H9 (cell line): ENCODE measurements around the gene MAL. TPM values are rescaled to one million over a fixed set of nuclear protein-coding genes. Genes with fewer than 3 reads are reported as not detected.

Source experiments
- DNase-seq: peaks from one replicate; pipeline ENCODE4 v3.0.0-alpha.2; 2017
- H2AFZ ChIP-seq: one replicate; pipeline ENCODE4 v1.6.1; 2013; ENCODE audit warnings: mild to moderate bottlenecking, low read length, control low read depth, moderate library complexity
- H2AK5ac ChIP-seq: 2 replicates; pipeline ENCODE4 v1.6.1; 2013; ENCODE audit warnings: low read length, control low read depth, mixed read lengths; ENCODE audit not compliant: insufficient read length
- H2BK120ac ChIP-seq: one replicate; pipeline ENCODE4 v1.6.1; 2013; ENCODE audit warnings: low read depth, mild to moderate bottlenecking, low read length, control low read depth, inconsistent platforms; ENCODE audit not compliant: poor library complexity, severe bottlenecking
- H2BK12ac ChIP-seq: 2 replicates; pipeline ENCODE4 v1.6.1; 2013; ENCODE audit warnings: low read length, control low read depth, mixed read lengths, low read depth; ENCODE audit not compliant: insufficient read length
- H2BK15ac ChIP-seq: 2 replicates; pipeline ENCODE4 v1.6.1; 2013; ENCODE audit warnings: low read depth, low read length, control low read depth
- H2BK20ac ChIP-seq: one replicate; pipeline ENCODE4 v1.6.1; 2013; ENCODE audit warnings: low read depth, mild to moderate bottlenecking, low read length, control low read depth, inconsistent platforms; ENCODE audit not compliant: poor library complexity, severe bottlenecking
- H2BK5ac ChIP-seq: 2 replicates; pipeline ENCODE4 v1.6.1; 2013; ENCODE audit warnings: low read length, control low read depth, mixed read lengths; ENCODE audit not compliant: insufficient read length
- H3K14ac ChIP-seq: 2 replicates; pipeline ENCODE4 v1.6.1; 2013; ENCODE audit warnings: low read length, control low read depth; ENCODE audit not compliant: insufficient read depth
- H3K18ac ChIP-seq: 2 replicates; pipeline ENCODE4 v1.6.1; 2013; ENCODE audit warnings: low read depth, mild to moderate bottlenecking, mixed read lengths, low read length, control low read depth; ENCODE audit not compliant: insufficient read length
- H3K23ac ChIP-seq: 2 replicates; pipeline ENCODE4 v1.6.1; 2013; ENCODE audit warnings: low read length, control low read depth, mixed read lengths, low read depth; ENCODE audit not compliant: insufficient read length
- H3K23me2 ChIP-seq: 2 replicates; pipeline ENCODE4 v1.6.1; 2013; ENCODE audit warnings: low read depth, mild to moderate bottlenecking, mixed read lengths, low read length, control low read depth; ENCODE audit not compliant: insufficient read length, poor library complexity, severe bottlenecking
- H3K27ac ChIP-seq: 2 replicates; pipeline ENCODE4 v1.5.1; 2013; ENCODE audit warnings: low read length, control low read depth, mixed read lengths, low read depth; ENCODE audit not compliant: insufficient read length
- H3K27me3 ChIP-seq: 2 replicates; pipeline ENCODE4 v1.6.1; 2013; ENCODE audit warnings: low read length, control low read depth, inconsistent platforms; ENCODE audit not compliant: insufficient read depth
- H3K4ac ChIP-seq: 2 replicates; pipeline ENCODE4 v1.6.1; 2013; ENCODE audit warnings: low read depth, mild to moderate bottlenecking, control low read depth, inconsistent platforms, low read length, moderate library complexity
- H3K4me1 ChIP-seq: 2 replicates; pipeline ENCODE4 v1.6.1; 2013; ENCODE audit warnings: low read length, control low read depth, inconsistent platforms; ENCODE audit not compliant: insufficient read depth
- H3K4me2 ChIP-seq: 2 replicates; pipeline ENCODE4 v1.6.1; 2013; ENCODE audit warnings: low read length, control low read depth, mixed read lengths; ENCODE audit not compliant: insufficient read length, insufficient read depth
- H3K56ac ChIP-seq: 2 replicates; pipeline ENCODE4 v1.6.1; 2013; ENCODE audit warnings: low read depth, mild to moderate bottlenecking, mixed read lengths, low read length, control low read depth; ENCODE audit not compliant: insufficient read length
- H3K79me1 ChIP-seq: 2 replicates; pipeline ENCODE4 v1.6.1; 2013; ENCODE audit warnings: low read depth, mild to moderate bottlenecking, moderate library complexity, low read length, control low read depth, inconsistent platforms; ENCODE audit not compliant: insufficient read depth, poor library complexity, severe bottlenecking
- H3K79me2 ChIP-seq: 2 replicates; pipeline ENCODE4 v1.6.1; 2013; ENCODE audit warnings: low read length, control low read depth, inconsistent platforms; ENCODE audit not compliant: insufficient read depth
- H3K9ac ChIP-seq: 2 replicates; pipeline ENCODE4 v1.6.1; 2013; ENCODE audit warnings: low read length, control low read depth, mixed read lengths; ENCODE audit not compliant: insufficient read length; ENCODE audit errors: extremely low read depth
- H3K9me3 ChIP-seq: one replicate; pipeline ENCODE4 v1.6.1; 2013; ENCODE audit warnings: low read depth, low read length, inconsistent platforms; ENCODE audit not compliant: control insufficient read depth
- H3T11ph ChIP-seq: one replicate; pipeline ENCODE4 v1.6.1; 2013; ENCODE audit warnings: mild to moderate bottlenecking, low read length, control low read depth, inconsistent platforms
- H4K20me1 ChIP-seq: one replicate; pipeline ENCODE4 v1.6.1; 2013; ENCODE audit not compliant: control insufficient read depth, insufficient read length, insufficient read depth
- H4K5ac ChIP-seq: 2 replicates; pipeline ENCODE4 v1.6.1; 2013; ENCODE audit warnings: low read depth, mild to moderate bottlenecking, mixed read lengths, low read length, control low read depth; ENCODE audit not compliant: insufficient read length
- H4K8ac ChIP-seq: replicated peaks from 2 replicates; pipeline ENCODE4 v1.6.1; 2013; ENCODE audit warnings: low read length, control low read depth, mixed read lengths, low read depth; ENCODE audit not compliant: insufficient read length
- H4K91ac ChIP-seq: 2 replicates; pipeline ENCODE4 v1.6.1; 2013; ENCODE audit warnings: low read depth, mild to moderate bottlenecking, moderate library complexity, mixed read lengths, low read length, control low read depth; ENCODE audit not compliant: insufficient read length
- H3K27ac Mint-ChIP-seq, 3 experiments: 2 replicates in 2 of 3; 3 replicates in 1 of 3; pipeline ENCODE4 v1.8.0; 2020 to 2021; ENCODE audit warnings: mixed read lengths in 3 of 3, mild to moderate bottlenecking in 1 of 3, moderate library complexity in 1 of 3
- H3K27me3 Mint-ChIP-seq: 2 replicates; pipeline ENCODE4 v1.8.0; 2021; ENCODE audit warnings: low read depth, mild to moderate bottlenecking, moderate library complexity, mixed read lengths
- H3K36me3 Mint-ChIP-seq, 3 experiments: 2 replicates in 2 of 3; 3 replicates in 1 of 3; pipeline ENCODE4 v1.8.0; 2020 to 2021; ENCODE audit warnings: low read depth in 3 of 3, mixed read lengths in 3 of 3; ENCODE audit not compliant: insufficient read depth in 1 of 3
- H3K4me1 Mint-ChIP-seq, 2 experiments: 2 replicates each; pipeline ENCODE4 v1.8.0; 2020; ENCODE audit warnings: mixed read lengths in 2 of 2
- H3K4me3 Mint-ChIP-seq, 2 experiments: 2 replicates in 1 of 2; 3 replicates in 1 of 2; pipeline ENCODE4 v1.8.0; 2020 to 2021; ENCODE audit warnings: mild to moderate bottlenecking in 2 of 2, mixed read lengths in 2 of 2, moderate library complexity in 1 of 2
- H3K9me3 Mint-ChIP-seq, 2 experiments: 2 replicates in 1 of 2; 3 replicates in 1 of 2; pipeline ENCODE4 v1.8.0; 2020; ENCODE audit warnings: mild to moderate bottlenecking in 2 of 2, mixed read lengths in 2 of 2, moderate library complexity in 1 of 2
- WGBS: extraction: QIAGEN DNeasy Blood & Tissue Kit; methylation state at CpG from one replicate; pipeline ENCODE4 v1.1.7; 2013; ENCODE audit warnings: missing lambda C conversion rate, low lambda C conversion rate, mixed read lengths; ENCODE audit not compliant: insufficient read length; ENCODE audit errors: extremely low coverage; 5-methylcytosine and 5-hydroxymethylcytosine counted together
- total RNA-seq: library from RNA; stranded (reverse); gene quantifications from 2 replicates; pipeline ENCODE4 v1.2.1, GENCODE V29; 2021
- TF ChIP-seq, protein P1 (sequence below): fragments of 200-600 bp; sonication (generic); conservative IDR thresholded peaks from 3 replicates; pipeline ENCODE4 v1.8.0; 2021; ENCODE audit warnings: antibody characterized with exemption, mild to moderate bottlenecking

The MAL gene
- total RNA-seq, 1 experiment from 2014 or later: not detected

DNA sequence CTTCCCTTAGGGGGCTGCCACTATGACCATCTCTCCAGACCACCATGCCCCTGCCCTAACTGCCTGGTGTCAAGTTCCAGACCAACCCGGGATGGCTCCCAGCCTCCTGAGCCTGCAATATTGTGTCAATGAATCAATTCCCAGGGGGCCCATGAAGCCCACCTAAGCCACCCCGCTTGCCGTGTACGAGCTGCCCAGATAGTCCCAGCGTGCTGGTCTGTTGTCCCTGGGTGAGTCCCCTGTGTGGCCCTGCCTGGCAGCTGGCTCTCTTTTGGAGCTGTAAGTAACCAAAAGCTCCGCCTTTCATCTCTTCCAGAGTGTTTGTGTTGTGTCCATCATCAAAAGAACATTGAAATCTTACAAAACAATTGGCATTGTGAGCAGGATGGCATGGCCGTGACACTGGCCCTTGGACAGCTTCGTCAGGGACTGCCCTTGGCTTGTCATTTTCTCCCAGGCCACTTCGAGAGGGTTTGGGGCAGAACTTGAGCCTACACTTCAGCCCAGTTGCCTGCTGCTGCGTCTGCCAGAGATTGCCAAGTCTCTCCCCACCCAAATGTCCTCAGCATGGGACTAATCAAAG lies 11.3 kb upstream of the MAL start:
- TF ChIP-seq, protein P1, sequence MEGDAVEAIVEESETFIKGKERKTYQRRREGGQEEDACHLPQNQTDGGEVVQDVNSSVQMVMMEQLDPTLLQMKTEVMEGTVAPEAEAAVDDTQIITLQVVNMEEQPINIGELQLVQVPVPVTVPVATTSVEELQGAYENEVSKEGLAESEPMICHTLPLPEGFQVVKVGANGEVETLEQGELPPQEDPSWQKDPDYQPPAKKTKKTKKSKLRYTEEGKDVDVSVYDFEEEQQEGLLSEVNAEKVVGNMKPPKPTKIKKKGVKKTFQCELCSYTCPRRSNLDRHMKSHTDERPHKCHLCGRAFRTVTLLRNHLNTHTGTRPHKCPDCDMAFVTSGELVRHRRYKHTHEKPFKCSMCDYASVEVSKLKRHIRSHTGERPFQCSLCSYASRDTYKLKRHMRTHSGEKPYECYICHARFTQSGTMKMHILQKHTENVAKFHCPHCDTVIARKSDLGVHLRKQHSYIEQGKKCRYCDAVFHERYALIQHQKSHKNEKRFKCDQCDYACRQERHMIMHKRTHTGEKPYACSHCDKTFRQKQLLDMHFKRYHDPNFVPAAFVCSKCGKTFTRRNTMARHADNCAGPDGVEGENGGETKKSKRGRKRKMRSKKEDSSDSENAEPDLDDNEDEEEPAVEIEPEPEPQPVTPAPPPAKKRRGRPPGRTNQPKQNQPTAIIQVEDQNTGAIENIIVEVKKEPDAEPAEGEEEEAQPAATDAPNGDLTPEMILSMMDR: no peak
- H2AK5ac ChIP-seq: no peak overlapping the region
- Mint-ChIP-seq H3K27me3 (peaks cover 17% of the 10 kb centered on the region), H3K27ac (no peak overlapping the region), H3K36me3 (no peaks in the 10 kb centered on the region; a peak in 1 of 7 replicates), H3K4me3 (no peak overlapping the region), H3K4me1 (peaks cover 29 to 38% of the 10 kb centered on the region in 2 experiments), H3K9me3 (no peaks in the 10 kb centered on the region)
- no peak overlapping the region for H2BK15ac ChIP-seq
- no peaks in the 10 kb centered on the region for H4K20me1 ChIP-seq
- H3K18ac ChIP-seq: no peak overlapping the region
- no peak overlapping the region for H3K14ac ChIP-seq
- no CpG with 5 or more reads among the region's 10 CpGs for WGBS
- no peak overlapping the region for H3K56ac ChIP-seq
- H3K23me2 ChIP-seq: no peaks in the 10 kb centered on the region
- H4K91ac ChIP-seq: no peak overlapping the region
- H3K79me2 ChIP-seq: no peaks in the 10 kb centered on the region
- DNase-seq: no peak
- no peak overlapping the region for H4K8ac ChIP-seq
- H2BK120ac ChIP-seq: no peak overlapping the region
- no peak overlapping the region for H2BK12ac ChIP-seq
- no peaks in the 10 kb centered on the region for H3K9me3 ChIP-seq
- no peak overlapping the region for H3K27ac ChIP-seq
- no peak overlapping the region for H3K4ac ChIP-seq
- H3T11ph ChIP-seq: no peak overlapping the region
- H3K4me2 ChIP-seq: no peak overlapping the region
- H3K79me1 ChIP-seq: no peaks in the 10 kb centered on the region
- H2AFZ ChIP-seq: no peak overlapping the region
- no peak overlapping the region for H2BK5ac ChIP-seq
- H3K9ac ChIP-seq: no peak overlapping the region
- no peak overlapping the region for H3K23ac ChIP-seq
- H2BK20ac ChIP-seq: no peak overlapping the region
- peaks cover 4% of the 10 kb centered on the region; the same call in 1 of the 2 replicates for H3K4me1 ChIP-seq
- H3K27me3 ChIP-seq: no peaks in the 10 kb centered on the region
- H4K5ac ChIP-seq: no peak overlapping the region
